Measurements from ENCODE around the gene SYT8.

SYT8 gene

DNA sequence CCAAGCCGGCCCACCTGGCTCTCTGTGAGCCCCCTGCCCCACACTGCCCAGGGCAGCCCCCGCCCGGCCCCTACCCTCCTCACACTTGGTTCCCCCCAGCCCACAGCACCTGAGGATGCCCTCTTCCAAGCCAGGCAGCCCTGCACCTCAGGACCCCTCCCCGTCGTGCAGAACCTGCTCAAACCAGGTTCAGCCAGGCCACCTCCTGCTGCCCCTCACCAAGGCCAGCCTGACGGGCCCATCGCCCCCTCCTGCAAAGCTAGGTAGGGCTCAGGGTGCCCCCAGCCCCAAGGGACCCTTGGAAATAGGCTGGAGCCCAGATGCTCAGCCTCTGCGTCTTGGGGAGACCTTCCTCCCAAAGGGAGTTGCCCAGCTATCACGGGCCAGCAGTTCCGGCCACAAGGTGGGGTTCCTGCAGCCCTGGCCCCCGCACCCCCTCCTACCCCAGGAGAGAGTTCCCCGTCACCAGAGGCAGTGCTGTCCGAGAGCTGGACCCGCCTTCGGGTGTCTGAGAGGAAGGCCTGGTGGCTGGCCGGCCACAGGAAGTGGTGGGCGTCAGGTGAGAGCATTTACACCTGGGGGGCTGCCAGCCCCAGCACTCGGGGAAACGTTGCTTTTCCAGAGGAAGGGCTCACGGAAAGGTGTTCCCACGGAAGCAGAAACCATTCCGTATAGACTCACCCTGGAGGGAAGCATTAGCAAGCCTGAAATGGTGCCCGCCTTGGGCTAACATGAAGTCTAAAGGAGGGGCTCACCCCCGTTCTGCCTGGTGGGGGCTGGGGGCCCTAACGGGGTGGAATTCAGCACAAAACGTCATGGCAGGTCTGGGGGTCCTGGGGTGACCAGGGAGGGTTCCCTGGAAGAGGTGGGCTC is 3.2 kb upstream of the SYT8 start:
- Histone ChIP-seq H3K36me3 (no peaks in the 10 kb centered on the region), H3K4me3 (ENCODE audit: low read depth in 1 of 2, low read length in 1 of 2) (no peak overlapping the region), H3K4me1 (ENCODE audit: control insufficient read depth in 1 of 2, insufficient read depth in 1 of 2, low read depth in 1 of 2, low read length in 1 of 2) (peaks cover 22 to 36% of the 10 kb centered on the region in 2 experiments), H3K27ac (peak overlapping the region; percentile 57), H3K9me3 (no peaks in the 10 kb centered on the region), H3K27me3 (peaks cover 21% of the 10 kb centered on the region)
- no peak for TF ChIP-seq CTCF (IDR thresholded peaks at IDR 0.05)

DNA sequence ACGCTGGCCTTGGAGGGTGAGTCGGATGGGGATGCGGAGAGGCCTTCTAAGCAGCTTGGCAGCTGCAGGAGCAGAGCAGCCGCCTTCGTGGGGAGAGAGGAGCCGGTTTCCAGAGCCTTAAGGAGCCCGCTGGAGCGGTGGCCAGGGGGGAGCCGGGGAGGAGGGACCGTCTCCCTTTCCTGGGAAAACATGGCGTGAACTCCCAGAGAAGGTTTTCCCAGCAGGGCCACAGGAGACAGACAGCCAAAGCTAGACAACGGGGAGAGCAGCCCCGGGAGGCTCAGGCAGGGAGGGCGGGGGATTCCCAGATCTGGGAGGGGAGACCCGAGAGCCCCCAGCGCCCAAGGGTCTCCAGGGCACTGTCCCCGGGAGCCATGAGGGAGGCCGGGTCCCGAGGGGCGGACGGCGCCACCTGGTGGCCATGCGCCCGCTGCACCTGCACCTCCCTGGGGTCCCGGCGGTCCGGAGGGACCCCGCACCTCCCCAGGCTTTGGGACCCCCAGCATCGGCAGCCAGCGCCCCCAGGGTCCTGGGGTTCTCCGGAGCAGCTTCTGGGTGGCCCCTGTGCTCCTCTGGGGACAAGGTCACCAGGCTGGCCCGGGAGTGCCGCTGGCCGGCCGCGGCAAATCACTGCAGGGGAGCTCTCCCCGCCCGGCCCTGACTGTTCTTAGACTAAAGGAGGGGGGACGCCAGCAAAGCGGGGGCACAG is 2.4 kb upstream of the SYT8 start:
- Histone ChIP-seq H3K4me3 (ENCODE audit: low read depth in 1 of 2, low read length in 1 of 2) (peak overlapping the region; percentile 39 to 49), H3K4me1 (ENCODE audit: control insufficient read depth in 1 of 2, insufficient read depth in 1 of 2, low read depth in 1 of 2, low read length in 1 of 2) (peaks cover 22 to 38% of the 10 kb centered on the region in 2 experiments), H3K36me3 (no peaks in the 10 kb centered on the region), H3K27ac (peak overlapping the region; percentile 57), H3K9me3 (no peaks in the 10 kb centered on the region), H3K27me3 (peaks cover 21% of the 10 kb centered on the region)
- TF ChIP-seq CTCF (IDR thresholded peaks at IDR 0.05): peak; percentile 97

DNA sequence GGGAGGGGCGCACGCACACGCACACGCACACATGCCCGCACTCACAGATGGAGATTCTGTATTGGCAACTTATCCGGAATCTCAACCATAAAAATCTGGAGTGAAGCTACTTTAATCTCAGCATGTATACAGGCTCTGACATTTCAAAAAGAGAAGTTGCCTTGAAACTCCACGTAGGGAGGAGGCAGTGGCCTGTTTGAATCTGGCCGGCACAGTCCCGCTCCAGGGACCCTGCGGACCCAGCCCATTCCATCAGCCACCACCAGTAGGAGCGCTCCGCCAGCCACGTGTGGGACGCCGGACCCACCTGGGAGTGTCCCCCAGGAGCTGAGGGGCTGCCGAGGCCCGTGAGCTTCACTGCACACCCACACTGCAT is 1.9 kb upstream of the SYT8 start:
- Histone ChIP-seq H3K27me3 (peaks cover 21% of the 10 kb centered on the region), H3K4me3 (ENCODE audit: low read depth in 1 of 2, low read length in 1 of 2) (peak overlapping the region; percentile 39 to 49), H3K4me1 (ENCODE audit: control insufficient read depth in 1 of 2, insufficient read depth in 1 of 2, low read depth in 1 of 2, low read length in 1 of 2) (peaks cover 26 to 44% of the 10 kb centered on the region in 2 experiments), H3K27ac (peak overlapping the region; percentile 57), H3K36me3 (no peaks in the 10 kb centered on the region), H3K9me3 (no peaks in the 10 kb centered on the region)
- no peak for TF ChIP-seq CTCF (IDR thresholded peaks at IDR 0.05)

DNA sequence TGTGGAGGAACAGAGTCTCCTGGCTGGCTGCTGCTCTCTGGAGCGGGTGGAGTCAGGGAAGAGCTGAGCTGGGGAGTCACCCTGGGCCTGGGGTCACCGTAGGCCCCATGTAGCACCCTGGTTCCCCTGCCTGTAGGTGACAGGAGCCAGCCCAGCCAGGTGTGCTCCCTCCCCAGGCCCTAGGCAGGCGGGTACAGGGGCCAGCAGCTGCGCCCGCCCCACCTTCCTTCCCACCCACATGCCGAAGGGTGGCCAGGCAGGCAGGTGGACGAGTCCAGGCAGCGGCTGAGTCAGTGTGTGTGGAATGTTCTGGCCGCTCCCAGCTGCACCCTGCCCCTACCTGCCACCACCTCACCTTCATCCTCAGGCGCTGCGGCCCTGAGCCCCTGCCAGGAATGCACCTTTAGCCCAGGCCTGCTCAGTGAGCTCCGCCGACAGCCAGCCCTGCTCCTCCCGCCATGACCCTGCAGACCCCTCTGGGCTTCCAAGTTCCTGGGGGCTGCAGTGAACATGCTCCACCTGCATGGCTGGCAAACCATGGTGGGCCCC is 654 bp upstream of the SYT8 start:
- H3K4me1 ChIP-seq (ENCODE audit: control insufficient read depth in 1 of 2, insufficient read depth in 1 of 2, low read depth in 1 of 2, low read length in 1 of 2): peaks cover 37 to 56% of the 10 kb centered on the region in 2 experiments
- no peak overlapping the region for H3K4me3 ChIP-seq (ENCODE audit: low read depth in 1 of 2, low read length in 1 of 2)
- no peak for TF ChIP-seq CTCF (IDR thresholded peaks at IDR 0.05)
- H3K27ac ChIP-seq: no peak overlapping the region
- H3K27me3 ChIP-seq: peaks cover 21% of the 10 kb centered on the region
- H3K9me3 ChIP-seq: no peaks in the 10 kb centered on the region
- no peaks in the 10 kb centered on the region for H3K36me3 ChIP-seq

DNA sequence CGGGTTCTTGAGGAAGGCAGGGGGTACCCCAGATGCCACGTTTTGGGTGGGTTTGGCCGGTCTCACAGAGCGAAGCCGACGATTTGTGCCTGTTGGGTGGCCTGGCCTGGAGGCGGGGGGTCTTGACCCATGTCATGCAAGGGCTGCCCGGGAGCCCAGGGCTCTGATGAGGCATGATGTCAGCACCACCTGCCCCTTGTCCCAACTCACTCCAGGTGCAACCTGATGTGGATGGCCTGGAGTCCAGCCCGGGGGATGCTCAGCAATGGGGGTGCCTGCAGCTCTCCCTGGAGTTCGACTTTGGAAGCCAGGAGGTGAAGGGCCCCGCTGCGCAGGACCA is 851 bp downstream of the SYT8 start:
- no peaks in the 10 kb centered on the region for H3K9me3 ChIP-seq
- no peak overlapping the region for H3K27ac ChIP-seq
- peaks cover 21% of the 10 kb centered on the region for H3K27me3 ChIP-seq
- no peaks in the 10 kb centered on the region for H3K36me3 ChIP-seq
- H3K4me1 ChIP-seq (ENCODE audit: control insufficient read depth in 1 of 2, insufficient read depth in 1 of 2, low read depth in 1 of 2, low read length in 1 of 2): peaks cover 45 to 62% of the 10 kb centered on the region in 2 experiments
- no peak overlapping the region for H3K4me3 ChIP-seq (ENCODE audit: low read depth in 1 of 2, low read length in 1 of 2)
- TF ChIP-seq CTCF (IDR thresholded peaks at IDR 0.05): no peak
